Measurements from ENCODE around the gene ARHGAP6.

ARHGAP6 gene

GRCh38 chrX:11382930-11383329 lies 282.8 kb downstream of the ARHGAP6 start:
- H3K4me3 ChIP-seq (ENCODE audit: low read depth, low read length), result no peak overlapping the region
- TF ChIP-seq, protein P1, sequence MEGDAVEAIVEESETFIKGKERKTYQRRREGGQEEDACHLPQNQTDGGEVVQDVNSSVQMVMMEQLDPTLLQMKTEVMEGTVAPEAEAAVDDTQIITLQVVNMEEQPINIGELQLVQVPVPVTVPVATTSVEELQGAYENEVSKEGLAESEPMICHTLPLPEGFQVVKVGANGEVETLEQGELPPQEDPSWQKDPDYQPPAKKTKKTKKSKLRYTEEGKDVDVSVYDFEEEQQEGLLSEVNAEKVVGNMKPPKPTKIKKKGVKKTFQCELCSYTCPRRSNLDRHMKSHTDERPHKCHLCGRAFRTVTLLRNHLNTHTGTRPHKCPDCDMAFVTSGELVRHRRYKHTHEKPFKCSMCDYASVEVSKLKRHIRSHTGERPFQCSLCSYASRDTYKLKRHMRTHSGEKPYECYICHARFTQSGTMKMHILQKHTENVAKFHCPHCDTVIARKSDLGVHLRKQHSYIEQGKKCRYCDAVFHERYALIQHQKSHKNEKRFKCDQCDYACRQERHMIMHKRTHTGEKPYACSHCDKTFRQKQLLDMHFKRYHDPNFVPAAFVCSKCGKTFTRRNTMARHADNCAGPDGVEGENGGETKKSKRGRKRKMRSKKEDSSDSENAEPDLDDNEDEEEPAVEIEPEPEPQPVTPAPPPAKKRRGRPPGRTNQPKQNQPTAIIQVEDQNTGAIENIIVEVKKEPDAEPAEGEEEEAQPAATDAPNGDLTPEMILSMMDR (IDR thresholded peaks at IDR 0.05; ENCODE audit: low read depth, low read length), result no peak

GRCh38 chrX:11381464-11381863 lies 284.3 kb downstream of the ARHGAP6 start:
- H3K4me3 ChIP-seq (ENCODE audit: low read depth, low read length), result no peak overlapping the region
- TF ChIP-seq, protein P1 (IDR thresholded peaks at IDR 0.05; ENCODE audit: low read depth, low read length), result peak; percentile 53

GRCh38 chrX:11380187-11380844 lies 285.4 kb downstream of the ARHGAP6 start:
- H3K4me3 ChIP-seq (ENCODE audit: low read depth, low read length), result no peak overlapping the region
- TF ChIP-seq, protein P1 (IDR thresholded peaks at IDR 0.05; ENCODE audit: low read depth, low read length), result no peak

DNA sequence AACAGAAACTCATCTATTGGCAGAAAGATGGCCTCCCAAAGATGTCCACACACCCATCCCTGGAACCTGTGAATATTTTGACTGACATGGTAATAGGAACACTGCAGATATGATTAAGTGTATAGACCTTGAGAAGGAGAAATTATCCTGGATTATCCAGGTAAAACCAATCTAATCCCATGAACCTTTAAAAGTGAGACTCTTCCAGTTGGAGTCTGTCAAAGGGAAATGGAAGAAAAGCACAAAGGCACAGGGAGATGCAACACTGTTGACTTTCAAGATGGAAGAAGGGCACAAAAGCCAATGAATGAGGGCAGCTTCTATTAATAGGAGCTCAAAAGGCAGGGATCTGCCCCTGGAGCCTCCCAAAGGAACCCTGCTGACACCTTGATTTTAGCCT lies 289.6 kb downstream of the ARHGAP6 start:
- TF ChIP-seq, protein P1 (IDR thresholded peaks at IDR 0.05; ENCODE audit: low read depth, low read length), result no peak
- H3K4me3 ChIP-seq (ENCODE audit: low read depth, low read length), result no peak overlapping the region

DNA sequence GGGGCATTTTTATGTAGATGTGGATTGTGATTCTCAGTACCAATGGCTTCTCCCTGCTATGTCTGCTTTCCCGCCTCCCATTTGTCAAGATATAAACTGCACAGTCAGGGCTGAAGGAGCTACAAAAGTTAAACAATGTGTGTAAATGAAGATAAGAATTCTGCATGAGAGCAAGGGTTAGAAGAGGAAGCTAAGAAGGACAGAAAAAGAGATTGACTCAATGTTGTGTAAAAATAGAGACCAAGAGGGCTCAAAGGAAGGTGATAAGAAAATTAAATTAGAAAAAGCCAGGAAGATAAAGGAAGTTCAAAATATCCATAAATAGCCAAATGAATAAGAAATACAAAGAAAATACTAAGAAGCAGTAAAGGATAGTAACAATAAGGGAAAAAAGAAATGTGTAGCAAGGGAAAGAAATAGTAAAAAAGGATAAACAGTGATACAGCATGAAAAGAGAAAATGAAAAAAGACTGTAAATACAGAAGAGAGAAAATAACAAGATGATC lies 290.1 kb downstream of the ARHGAP6 start:
- TF ChIP-seq, protein P1 (IDR thresholded peaks at IDR 0.05; ENCODE audit: low read depth, low read length), result no peak
- H3K4me3 ChIP-seq (ENCODE audit: low read depth, low read length), result no peak overlapping the region

DNA sequence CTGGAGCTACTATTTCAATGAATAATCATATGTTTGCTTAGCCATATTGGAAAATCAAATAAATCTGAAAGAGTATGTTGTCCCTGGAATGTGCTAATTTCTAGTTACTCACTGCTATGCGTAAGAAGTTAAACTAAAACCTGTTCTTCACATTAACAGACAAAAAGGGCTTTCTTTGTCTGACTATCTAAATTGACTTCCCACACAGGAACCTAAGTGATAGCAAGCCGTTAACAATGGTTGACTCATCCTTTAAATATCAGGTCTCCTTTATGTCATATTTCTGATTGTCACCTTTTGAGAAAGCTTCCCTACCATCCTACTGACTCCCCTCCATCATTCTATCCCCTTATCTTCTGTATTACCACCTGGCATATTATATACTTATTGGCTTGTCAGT lies 291.1 kb downstream of the ARHGAP6 start:
- H3K4me3 ChIP-seq (ENCODE audit: low read depth, low read length), result no peak overlapping the region
- TF ChIP-seq, protein P1 (IDR thresholded peaks at IDR 0.05; ENCODE audit: low read depth, low read length), result no peak

DNA sequence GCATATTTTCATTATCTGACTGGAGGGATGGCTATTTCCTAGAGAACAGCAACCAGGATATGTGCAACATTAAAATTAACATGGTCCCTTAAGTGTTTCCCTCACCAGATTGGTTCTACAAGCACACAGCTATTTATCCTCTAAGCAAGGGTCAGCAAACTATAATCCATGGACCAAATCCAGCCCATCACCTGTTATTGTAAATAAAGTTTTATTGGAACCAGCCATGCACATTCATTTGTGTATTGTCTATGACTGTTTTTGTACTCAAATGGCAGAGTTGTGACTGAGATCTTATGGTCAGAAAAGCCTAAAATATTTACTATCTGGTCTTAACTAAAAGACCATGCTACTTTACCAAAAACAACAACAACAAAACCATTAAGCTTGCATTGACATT lies 294.6 kb downstream of the ARHGAP6 start:
- H3K4me3 ChIP-seq (ENCODE audit: low read depth, low read length), result no peak overlapping the region
- TF ChIP-seq, protein P1 (IDR thresholded peaks at IDR 0.05; ENCODE audit: low read depth, low read length), result no peak
